Bronchial epithelial cell (primary cell): Measurements from ENCODE around the gene TUBA8. TPM values are rescaled to one million over a fixed set of nuclear protein-coding genes. Genes with fewer than 3 reads are reported as not detected.
A peak's percentile ranks its signal among the peaks of the same experiment; 100 is the strongest.

ENCODE experiments used
- DNase-seq: peaks from one replicate; pipeline ENCODE4 v3.0.0-alpha.2; 2010; ENCODE audit warnings: low read depth
- FAIRE-seq: peaks from 2 replicates; lab custom pipeline; 2011; peaks lifted over from hg19 to GRCh38; lab: Jason Lieb, UNC
- H3K27me3 ChIP-seq: 2 replicates; pipeline ENCODE4 v1.5.1; 2011; ENCODE audit warnings: low read length; ENCODE audit not compliant: control insufficient read depth, insufficient read depth
- H3K36me3 ChIP-seq: 2 replicates; pipeline ENCODE4 v1.5.1; 2011; ENCODE audit warnings: low read length; ENCODE audit not compliant: control insufficient read depth, insufficient read depth
- H3K4me3 ChIP-seq: 2 replicates; pipeline ENCODE4 v1.5.1; 2011; ENCODE audit warnings: mild to moderate bottlenecking, low read depth, low read length, control low read depth
- CTCF ChIP-seq: IDR thresholded peaks from 2 replicates; pipeline ENCODE4 v1.5.1; 2011; ENCODE audit warnings: mild to moderate bottlenecking, moderate library complexity, low read length, control low read depth, inconsistent platforms; ENCODE audit not compliant: insufficient read depth, severe bottlenecking
- total RNA-seq: library from RNA; depleted of rRNA; stranded (reverse); fragments of >200 nt; gene quantifications from 2 replicates; pipeline ENCODE4 v1.2.1, GENCODE V29; 2014

TUBA8 gene
- total RNA-seq, 1 donor from 2014 or later: 0.26 TPM

GRCh38 chr22:18066181-18066859 is 44.3 kb upstream of the TUBA8 start:
- DNase-seq: no peak
- no peak for TF ChIP-seq CTCF
- no peaks in the 10 kb centered on the region for H3K27me3 ChIP-seq
- no peaks in the 10 kb centered on the region for H3K36me3 ChIP-seq
- no peak overlapping the region for H3K4me3 ChIP-seq
- no peak for FAIRE-seq

- TF ChIP-seq CTCF: no peak
- Histone ChIP-seq H3K27me3 (no peaks in the 10 kb centered on the region), H3K36me3 (no peaks in the 10 kb centered on the region), H3K4me3 (no peak overlapping the region)
- FAIRE-seq (no peak), DNase-seq (no peak)
Measured at GRCh38 chr22:18067121-18067520, 43.5 kb upstream of the TUBA8 start.

DNA sequence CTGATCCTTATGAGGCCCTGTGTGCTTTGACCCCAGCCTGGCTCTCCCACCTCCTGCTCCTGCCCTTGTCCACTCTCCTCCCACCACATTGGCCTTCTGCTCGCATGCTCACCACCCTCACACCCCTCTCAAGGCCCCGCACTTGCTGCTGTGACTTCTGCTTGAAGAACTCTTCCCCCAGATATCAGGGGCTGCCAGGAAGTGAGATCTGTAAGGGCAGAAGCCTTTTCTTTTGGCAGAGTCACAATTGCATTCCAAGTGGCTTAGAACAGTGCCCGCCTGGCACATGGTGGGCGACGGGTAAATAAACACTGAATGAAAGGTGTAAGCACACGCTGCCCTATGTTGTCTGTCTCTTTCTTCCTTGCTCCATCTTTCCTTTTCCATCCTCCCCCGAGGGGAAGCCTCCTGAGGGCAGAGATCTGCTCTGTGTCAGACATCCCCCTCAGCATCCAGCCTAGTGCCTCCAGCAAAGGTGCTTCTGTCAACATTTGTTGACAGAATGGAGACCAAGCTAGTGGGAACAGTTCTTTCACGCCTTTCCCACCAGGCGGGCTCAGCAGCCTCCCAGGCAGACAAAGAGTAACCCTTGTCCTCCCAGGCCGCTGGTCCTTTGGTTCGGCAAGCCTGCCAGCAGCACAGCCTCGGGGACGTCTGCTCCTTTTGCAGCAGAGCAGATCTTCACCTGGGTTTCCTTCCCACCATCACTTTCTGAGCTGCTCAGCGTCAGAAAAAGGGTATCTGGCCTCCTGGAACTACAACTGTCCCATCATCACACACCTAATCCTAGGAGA is 42.9 kb upstream of the TUBA8 start:
- no peak for FAIRE-seq

GRCh38 chr22:18068381-18068988 is 42.1 kb upstream of the TUBA8 start:
- FAIRE-seq (no peak), DNase-seq (peak; percentile 53)
- Histone ChIP-seq H3K36me3 (no peaks in the 10 kb centered on the region), H3K27me3 (no peaks in the 10 kb centered on the region), H3K4me3 (no peak overlapping the region)
- no peak for TF ChIP-seq CTCF

More for the DNA sequence above, 42.9 kb upstream of the TUBA8 start:
- no peak for TF ChIP-seq CTCF
- H3K4me3 ChIP-seq: no peak overlapping the region
- H3K27me3 ChIP-seq: no peaks in the 10 kb centered on the region
- no peaks in the 10 kb centered on the region for H3K36me3 ChIP-seq
- no peak for DNase-seq

DNA sequence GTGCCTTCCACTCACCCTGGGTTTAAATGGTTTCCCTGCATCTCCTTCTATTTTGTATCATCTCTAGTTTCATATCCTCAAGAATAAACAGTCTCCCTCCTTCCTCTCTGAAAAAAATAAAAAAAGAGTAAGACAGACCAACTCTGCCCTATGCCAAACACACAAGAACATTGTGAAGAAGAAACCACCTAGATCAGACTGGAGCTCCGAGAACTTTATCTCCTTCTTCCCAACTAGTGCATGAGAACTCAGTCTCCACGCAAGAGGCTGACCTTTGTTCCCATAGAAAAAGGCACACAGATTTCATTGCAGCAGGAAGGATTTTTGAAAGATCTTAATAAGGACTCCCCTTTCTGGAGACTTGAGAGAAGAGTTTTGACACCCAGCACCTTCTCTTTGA is 41.6 kb upstream of the TUBA8 start:
- DNase-seq: no peak
- TF ChIP-seq CTCF: no peak
- Histone ChIP-seq H3K36me3 (no peaks in the 10 kb centered on the region), H3K4me3 (no peak overlapping the region), H3K27me3 (no peaks in the 10 kb centered on the region)
- FAIRE-seq: no peak
